Cerebellar cortex (tissue), 1 donor: ENCODE results near the gene PAX8.
"Not testable (repeated sequence)": the region's sequence is repeated elsewhere in the genome, so short reads cannot be mapped to it uniquely, and the experiment has no call there.

Experiments used
- DNase-seq: peaks from one replicate; pipeline ENCODE4 v3.0.0-alpha.2; 2015; ENCODE audit warnings: low spot score

Gene PAX8

GRCh38 chr2:113278742-113279139 is at the start of gene PAX8:
PAX8 (minus strand) TSS chr2:113278921; CDS start chr2:113278394, 527 bp downstream.
- no peak for DNase-seq

- DNase-seq, result no peak
Observed at GRCh38 chr2:113328043-113328442, 49.3 kb upstream of the PAX8 start.

- DNase-seq, result not testable (repeated sequence)
Observed at GRCh38 chr2:113325161-113325731, 46.5 kb upstream of the PAX8 start.

DNA sequence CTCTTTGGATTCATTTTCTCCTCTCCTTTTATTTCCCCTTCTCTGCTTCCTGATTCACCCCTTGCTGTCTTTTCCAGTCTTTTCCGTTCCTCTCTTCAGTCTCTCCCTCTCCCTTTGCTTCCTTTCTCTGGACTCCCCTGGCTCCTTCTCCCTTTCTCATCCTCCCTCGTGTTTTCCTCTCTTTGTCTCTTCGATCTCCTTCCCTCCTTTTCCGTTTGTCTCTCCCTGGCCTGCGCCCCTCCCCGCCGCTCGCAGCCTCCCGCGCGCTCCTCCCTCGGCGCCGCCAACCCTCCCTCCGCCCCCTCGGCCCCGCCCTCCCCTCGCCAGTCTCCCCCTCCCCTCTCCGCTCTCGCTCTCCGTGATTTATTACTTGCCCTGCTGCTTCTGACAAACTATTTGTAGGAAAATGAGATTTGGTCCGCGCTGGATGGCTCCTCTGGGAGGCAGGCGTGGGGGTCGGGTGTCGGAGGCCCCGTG is 46.0 kb upstream of the PAX8 start:
- DNase-seq, result no peak

GRCh38 chr2:113323129-113323528 is 44.4 kb upstream of the PAX8 start:
- DNase-seq, result not testable (repeated sequence)

DNA sequence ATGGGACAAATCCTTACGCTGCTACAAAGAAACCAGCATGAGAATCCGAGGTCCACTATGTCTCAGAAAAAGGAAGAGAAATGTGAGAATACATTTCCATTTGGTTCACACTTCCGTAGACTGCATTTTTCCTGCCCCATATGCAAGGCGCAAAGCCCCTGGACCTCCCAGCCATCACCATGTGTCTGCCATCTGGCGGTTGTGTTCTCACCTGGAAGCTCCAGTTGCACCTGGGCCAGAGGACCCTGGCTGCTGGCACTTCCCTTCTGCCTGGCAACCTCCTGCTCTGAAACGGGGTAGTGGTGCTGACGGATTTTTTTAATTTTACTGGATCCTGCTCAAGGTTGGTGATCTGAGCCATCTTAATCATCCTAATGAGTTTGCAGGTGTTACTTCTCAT is 41.4 kb upstream of the PAX8 start:
- DNase-seq, result not testable (repeated sequence)

DNA sequence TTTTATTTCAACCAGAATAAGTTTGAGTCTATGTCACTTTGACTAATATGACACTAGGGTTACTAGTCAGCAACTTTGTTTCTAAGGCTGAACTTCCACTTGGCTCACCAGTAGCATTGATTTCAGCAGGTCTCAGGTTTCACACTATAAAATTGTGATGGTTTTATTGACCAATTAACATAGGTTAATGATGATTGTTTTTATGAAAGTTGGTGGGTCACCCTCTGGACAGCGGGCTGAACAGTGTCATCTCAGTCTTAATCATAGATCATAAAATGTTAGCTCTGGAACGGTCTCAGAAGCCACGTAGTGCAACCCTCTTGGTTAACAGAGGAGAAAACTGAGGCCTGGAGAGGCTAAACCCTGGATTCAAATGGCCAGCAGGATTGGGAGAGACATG is 40.2 kb upstream of the PAX8 start:
- not testable (repeated sequence) for DNase-seq

- DNase-seq, result no peak
Observed at GRCh38 chr2:113316085-113316484, 37.4 kb upstream of the PAX8 start.

DNA sequence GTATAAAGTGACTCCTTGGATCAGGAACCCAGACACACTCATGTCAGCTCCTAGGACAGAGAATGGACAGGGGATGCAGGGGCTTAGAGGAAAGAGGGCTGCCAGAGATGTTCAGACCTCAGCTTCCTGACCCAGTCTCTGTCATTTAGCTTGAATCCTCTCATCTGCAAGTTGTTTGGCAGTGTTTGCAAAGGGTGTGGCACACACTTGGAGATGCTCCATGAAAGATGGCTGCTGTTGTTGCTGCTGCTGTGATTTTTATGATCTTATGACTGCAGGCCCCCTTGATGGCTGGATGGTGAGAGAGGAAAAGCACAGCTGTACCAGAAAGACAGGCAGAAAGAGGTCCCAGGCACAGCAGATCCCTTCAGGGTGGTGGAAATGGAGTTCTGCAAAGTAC is 35.9 kb upstream of the PAX8 start:
- DNase-seq, result not testable (repeated sequence)

- DNase-seq, result not testable (repeated sequence)
Observed at GRCh38 chr2:113314176-113314575, 35.5 kb upstream of the PAX8 start.

- DNase-seq, result not testable (repeated sequence)
Observed at GRCh38 chr2:113311781-113312180, 33.1 kb upstream of the PAX8 start.

- DNase-seq, result not testable (repeated sequence)
Observed at GRCh38 chr2:113311191-113311590, 32.5 kb upstream of the PAX8 start.

GRCh38 chr2:113309655-113310387 is 31.1 kb upstream of the PAX8 start:
- no peak for DNase-seq

DNA sequence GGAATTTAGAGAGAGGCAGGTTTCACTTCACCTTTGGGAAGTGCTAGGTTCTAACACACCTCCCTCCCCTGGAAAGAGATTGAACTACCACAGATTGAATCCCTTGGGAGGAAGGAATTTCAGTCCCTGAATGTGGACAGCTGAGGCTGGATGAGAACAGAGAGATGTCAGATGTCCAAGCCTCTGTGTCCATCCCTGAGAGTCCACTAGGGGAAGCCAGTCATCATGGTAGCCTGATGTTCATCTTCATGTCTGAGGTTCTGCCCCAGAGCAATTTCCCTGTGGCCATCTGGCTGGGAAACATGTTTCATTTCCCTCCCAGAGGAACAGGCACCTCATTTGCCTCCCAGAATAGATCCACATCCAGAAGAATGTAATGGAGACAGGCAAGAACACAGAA is 30.1 kb upstream of the PAX8 start:
- DNase-seq, result not testable (repeated sequence)

DNA sequence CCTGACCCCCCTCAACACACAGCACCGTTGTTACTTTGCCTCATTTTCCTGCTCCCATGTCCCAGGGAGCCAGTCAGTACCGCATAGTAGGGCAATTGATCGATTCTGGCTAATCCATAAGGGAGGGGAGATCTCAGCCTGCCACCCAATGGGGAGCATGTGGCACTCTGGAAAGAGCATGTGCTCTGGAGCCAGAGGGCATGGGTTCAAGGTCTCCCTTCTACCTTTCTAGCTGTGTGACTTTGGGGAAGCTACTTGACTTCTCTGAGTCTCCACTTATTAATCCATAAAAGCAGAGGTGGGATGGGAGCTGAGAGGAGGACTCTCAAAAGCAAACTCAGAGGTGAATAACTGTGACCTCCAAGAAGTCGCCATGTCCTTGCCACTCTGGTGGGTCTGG is 27.5 kb upstream of the PAX8 start:
- DNase-seq, result not testable (repeated sequence)

DNA sequence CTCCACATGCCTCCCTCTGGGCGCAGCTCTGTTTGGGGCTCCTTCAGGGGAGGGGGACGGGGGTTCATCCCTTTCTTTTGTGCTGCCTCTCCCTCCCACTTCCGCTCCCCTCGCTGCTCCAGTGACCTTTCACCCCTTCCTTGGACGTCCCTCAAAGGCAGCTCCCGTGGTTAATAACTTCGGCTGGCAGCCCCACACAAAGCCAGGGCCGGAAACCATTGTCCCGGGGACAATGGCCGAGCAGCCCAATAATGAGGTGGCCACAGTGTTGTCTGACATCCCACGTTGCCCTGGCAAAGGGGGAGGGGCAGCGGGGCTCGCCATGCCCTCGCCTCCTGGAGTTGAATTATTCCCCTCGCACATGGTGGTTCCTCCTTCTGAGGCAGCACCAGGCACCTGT is 27.0 kb upstream of the PAX8 start:
- DNase-seq, result not testable (repeated sequence)

DNA sequence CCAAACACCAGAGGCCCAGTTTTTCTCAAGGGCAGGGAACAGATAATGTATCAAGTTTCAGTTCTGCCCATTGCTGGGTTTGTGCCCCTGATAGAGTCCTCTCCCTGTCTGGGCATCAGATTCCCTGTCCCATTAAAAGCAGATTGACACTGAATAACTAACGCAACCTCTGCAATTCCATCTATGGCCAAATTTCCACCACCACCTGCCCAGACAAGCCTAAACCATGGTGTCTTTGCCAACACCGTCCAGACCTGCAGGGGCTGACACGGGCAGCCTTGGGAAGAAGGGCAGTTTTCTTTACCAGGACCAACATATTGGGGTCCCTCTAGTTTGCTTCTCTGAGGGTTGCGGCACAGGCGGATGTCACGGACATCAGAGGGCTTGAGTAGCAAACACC is 26.4 kb upstream of the PAX8 start:
- no peak for DNase-seq

DNA sequence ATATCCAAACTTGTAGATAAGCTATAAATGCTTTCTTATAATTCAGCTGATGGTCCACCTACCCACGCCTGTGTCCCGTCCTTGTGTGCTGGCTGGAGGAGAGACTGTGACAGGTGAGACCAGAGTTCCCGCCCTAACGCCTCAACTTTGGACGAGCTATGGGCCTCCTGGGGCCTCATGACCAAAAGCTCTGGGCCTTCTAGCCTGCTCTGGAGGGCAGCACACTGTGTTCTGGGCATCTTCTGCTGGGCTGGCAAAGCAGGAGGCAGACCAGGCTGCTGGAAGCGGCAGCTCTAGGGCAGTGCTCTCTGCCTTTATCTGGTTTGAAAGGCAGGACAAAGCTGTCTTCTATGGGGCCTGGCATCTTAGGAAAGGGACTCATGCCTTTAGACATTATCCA is 26.0 kb upstream of the PAX8 start:
- no peak for DNase-seq

- DNase-seq, result not testable (repeated sequence)
Observed at GRCh38 chr2:113302216-113302980, 23.7 kb upstream of the PAX8 start.

DNA sequence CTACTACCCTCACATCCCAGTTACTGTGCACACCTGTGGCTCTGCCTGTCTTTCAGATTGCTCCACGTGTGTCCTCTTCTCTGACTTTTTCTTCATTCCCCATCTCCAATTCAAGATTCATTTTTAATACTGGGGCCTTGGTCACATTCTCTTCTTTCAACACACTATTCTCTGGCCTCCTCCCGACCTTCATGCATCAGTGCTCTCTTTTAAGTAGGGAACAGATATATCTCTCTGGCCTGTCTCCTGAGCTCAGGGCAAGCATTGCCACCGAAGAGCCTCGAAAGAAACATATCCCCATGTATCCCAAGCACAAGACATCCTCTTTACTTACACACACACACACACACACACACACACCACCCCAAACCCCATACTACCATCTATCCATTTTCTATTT is 21.6 kb upstream of the PAX8 start:
- no peak for DNase-seq

GRCh38 chr2:113298176-113298575 is 19.5 kb upstream of the PAX8 start:
- DNase-seq, result no peak

DNA sequence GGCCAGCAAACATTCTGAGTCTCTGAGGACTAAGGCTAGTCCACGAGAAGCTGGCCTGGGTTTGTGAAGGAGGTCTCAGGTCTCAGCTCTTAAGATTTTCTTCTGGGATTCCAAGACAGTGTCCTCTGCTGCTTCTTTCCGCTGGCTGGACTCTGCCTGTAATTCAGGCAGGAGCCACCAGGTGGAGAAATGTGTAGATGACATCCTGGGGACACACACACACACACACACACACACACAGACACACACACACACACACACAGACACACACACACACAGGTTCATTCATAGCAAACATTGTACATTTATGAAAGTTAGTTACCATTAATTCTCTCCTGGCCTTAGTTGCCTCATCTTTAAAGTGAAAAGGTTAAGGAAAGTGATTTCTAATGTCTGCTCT is 18.9 kb upstream of the PAX8 start:
- DNase-seq, result not testable (repeated sequence)

DNA sequence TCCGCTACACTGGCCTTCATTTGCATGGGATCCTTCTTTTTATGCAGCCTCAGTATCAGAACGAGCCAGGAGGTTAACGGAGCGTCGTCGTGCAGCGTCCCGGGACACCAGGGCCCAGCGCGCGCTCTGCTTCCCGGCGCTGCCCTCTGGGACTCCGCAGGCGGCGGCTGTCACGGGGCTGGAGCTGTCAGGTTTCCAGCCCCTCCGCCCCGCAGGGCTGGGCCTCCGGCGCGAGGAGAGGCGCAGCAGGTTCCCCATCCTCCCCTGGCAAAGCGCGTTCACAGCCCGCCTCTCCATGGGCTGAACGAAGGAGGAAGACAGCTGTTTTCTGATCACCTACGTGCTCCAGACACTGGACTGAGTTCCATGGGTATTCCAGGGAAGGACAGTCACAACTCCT is 12.5 kb upstream of the PAX8 start:
- DNase-seq, result no peak
